Stimulated activated CD4-positive, alpha-beta T cell treated with anti-CD3 and anti-CD28 coated beads, Interleukin-12 subunit alpha, Interleukin-12 subunit beta, amount 100 ng/mL, for 48 hours (primary cell): ENCODE results near the gene GH1.
"Not testable (repeated sequence)": the region's sequence is repeated elsewhere in the genome, so short reads cannot be mapped to it uniquely, and the experiment has no call there.

Experiments used
- DNase-seq, 3 donors: peaks; one replicate each; pipeline ENCODE4 v3.0.0-alpha.2; 2020; ENCODE audit warnings: low read depth in 2 of 3, low spot score in 1 of 3

Gene GH1

GRCh38 chr17:63898899-63899798, 19.5 kb downstream of the GH1 start:
- peak; percentile 11 to 59 (median 20) for DNase-seq

- DNase-seq = not testable (repeated sequence)
Observed at GRCh38 chr17:63896524-63897354, 21.9 kb downstream of the GH1 start, which contains the start of gene CSH1. TSS of gene CSH1 (minus strand) at chr17:63896574. CDS start at chr17:63896511, 63 bp downstream.

GRCh38 chr17:63894821-63895220, 23.8 kb downstream of the GH1 start:
- DNase-seq = not testable (repeated sequence)

GRCh38 chr17:63894021-63894420, 24.6 kb downstream of the GH1 start:
- DNase-seq = not testable (repeated sequence)

- DNase-seq = not testable (repeated sequence)
Observed at GRCh38 chr17:63892316-63893037, 26.2 kb downstream of the GH1 start.

GRCh38 chr17:63889026-63889848, 29.4 kb downstream of the GH1 start:
- peak in 1 of 3 donors; percentile 48 for DNase-seq

- DNase-seq = not testable (repeated sequence)
Observed at GRCh38 chr17:63885119-63885518, 33.5 kb downstream of the GH1 start.

GRCh38 chr17:63882626-63883126, 36.0 kb downstream of the GH1 start:
- DNase-seq = not testable (repeated sequence)

GRCh38 chr17:63881935-63882601, 36.6 kb downstream of the GH1 start, which contains the start of gene GH2:
TSS of gene GH2 (minus strand) at chr17:63881944. CDS start at chr17:63881801, 143 bp downstream.
- peak; percentile 32 to 71 (median 42) for DNase-seq

- DNase-seq = not testable (repeated sequence)
Observed at GRCh38 chr17:63881337-63881736, 37.3 kb downstream of the GH1 start.

- DNase-seq = no peak
Observed at GRCh38 chr17:63880706-63881105, 37.9 kb downstream of the GH1 start.

- DNase-seq = not testable (repeated sequence)
Observed at GRCh38 chr17:63878413-63878812, 40.2 kb downstream of the GH1 start.

- not testable (repeated sequence) for DNase-seq
Observed at GRCh38 chr17:63874693-63875092, 43.9 kb downstream of the GH1 start.

GRCh38 chr17:63874061-63874626, 44.5 kb downstream of the GH1 start:
- not testable (repeated sequence) for DNase-seq

GRCh38 chr17:63873577-63873976, 45.1 kb downstream of the GH1 start, which contains the start of gene CSH2:
TSS of gene CSH2 (minus strand) at chr17:63873677. CDS start at chr17:63873614, 63 bp downstream.
- DNase-seq = not testable (repeated sequence)

GRCh38 chr17:63871646-63872365, 46.8 kb downstream of the GH1 start:
- not testable (repeated sequence) for DNase-seq

GRCh38 chr17:63870292-63870665, 48.4 kb downstream of the GH1 start:
- not testable (repeated sequence) for DNase-seq
